ENCODE results near the gene CYP11A1.
"Not testable (repeated sequence)": the region's sequence is repeated elsewhere in the genome, so short reads cannot be mapped to it uniquely, and the experiment has no call there.

Gene CYP11A1

GRCh38 chr15:74373056-74373650, 5.7 kb upstream of the CYP11A1 start:
- no peak for DNase-seq

GRCh38 chr15:74370471-74370870, 3.0 kb upstream of the CYP11A1 start:
- no peak for DNase-seq

GRCh38 chr15:74369756-74370155, 2.3 kb upstream of the CYP11A1 start:
- DNase-seq: no peak

GRCh38 chr15:74369084-74369745, 1.8 kb upstream of the CYP11A1 start:
- no peak for DNase-seq

GRCh38 chr15:74368121-74368520, 675 bp upstream of the CYP11A1 start:
- DNase-seq: no peak

- no peak for DNase-seq
Measured at GRCh38 chr15:74365598-74366445, 1.6 kb downstream of the CYP11A1 start.

- DNase-seq: no peak
Measured at GRCh38 chr15:74364936-74365597, 2.4 kb downstream of the CYP11A1 start.

GRCh38 chr15:74362482-74362881, 5.0 kb downstream of the CYP11A1 start:
- no peak for DNase-seq

GRCh38 chr15:74360855-74361254, 6.6 kb downstream of the CYP11A1 start:
- DNase-seq: not testable (repeated sequence)

GRCh38 chr15:74359376-74359775, 8.1 kb downstream of the CYP11A1 start:
- not testable (repeated sequence) for DNase-seq

- DNase-seq: not testable (repeated sequence)
Measured at GRCh38 chr15:74357514-74357913, 9.9 kb downstream of the CYP11A1 start.

GRCh38 chr15:74356050-74356449, 11.4 kb downstream of the CYP11A1 start:
- not testable (repeated sequence) for DNase-seq

GRCh38 chr15:74353992-74354391, 13.5 kb downstream of the CYP11A1 start:
- DNase-seq: not testable (repeated sequence)

GRCh38 chr15:74352393-74352910, 15.0 kb downstream of the CYP11A1 start:
- DNase-seq: no peak

GRCh38 chr15:74351670-74352069, 15.8 kb downstream of the CYP11A1 start:
- no peak for DNase-seq

- no peak for DNase-seq
Measured at GRCh38 chr15:74350295-74351275, 16.9 kb downstream of the CYP11A1 start.

GRCh38 chr15:74349241-74349778, 18.1 kb downstream of the CYP11A1 start:
- no peak for DNase-seq

- DNase-seq: no peak
Measured at GRCh38 chr15:74347757-74348250, 19.6 kb downstream of the CYP11A1 start.

GRCh38 chr15:74345051-74345450, 22.4 kb downstream of the CYP11A1 start:
- no peak for DNase-seq

- no peak for DNase-seq
Measured at GRCh38 chr15:74343797-74344127, 23.7 kb downstream of the CYP11A1 start.

- no peak for DNase-seq
Measured at GRCh38 chr15:74343127-74343796, 24.2 kb downstream of the CYP11A1 start.

All from activated CD4-positive, alpha-beta T cell treated with anti-CD3 and anti-CD28 coated beads for 1 hour (primary cell).